Stimulated activated CD8-positive, alpha-beta memory T cell treated with anti-CD3 and anti-CD28 coated beads, Interleukin-15, amount 100 ng/mL, for 48 hours (primary cell): ENCODE results near the gene ACTL8.

Experiments
- DNase-seq, 2 donors: peaks; one replicate each; pipeline ENCODE4 v3.0.0-alpha.2; 2020; ENCODE audit warnings: low read depth in 2 of 2

The ACTL8 gene

GRCh38 chr1:17770983-17771382 is 15.8 kb downstream of the ACTL8 start:
- no peak for DNase-seq

GRCh38 chr1:17772615-17773212 is 17.6 kb downstream of the ACTL8 start:
- DNase-seq: no peak

- DNase-seq: no peak
Measured at GRCh38 chr1:17773591-17774326, 18.6 kb downstream of the ACTL8 start.

DNA sequence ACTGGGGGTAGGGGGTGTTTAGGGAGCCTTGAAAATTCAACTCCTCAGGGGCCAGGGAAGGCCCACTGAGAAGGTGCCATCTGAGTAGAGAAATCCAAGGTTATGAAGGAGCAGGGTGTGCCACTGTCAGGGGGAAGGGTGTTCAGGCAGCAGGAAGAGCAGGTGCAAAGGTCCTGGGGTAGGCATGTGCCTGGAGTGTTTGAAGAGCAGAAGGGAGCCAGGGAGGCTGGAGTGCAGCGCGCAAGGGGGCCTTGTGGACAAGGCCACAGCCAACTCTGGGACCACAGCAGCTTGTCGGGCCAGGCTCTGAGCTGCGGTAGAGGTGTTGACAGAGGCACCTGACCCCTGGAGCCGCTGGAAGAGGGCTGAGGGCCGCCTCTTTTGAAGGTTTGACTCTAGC is 19.3 kb downstream of the ACTL8 start:
- no peak for DNase-seq

DNA sequence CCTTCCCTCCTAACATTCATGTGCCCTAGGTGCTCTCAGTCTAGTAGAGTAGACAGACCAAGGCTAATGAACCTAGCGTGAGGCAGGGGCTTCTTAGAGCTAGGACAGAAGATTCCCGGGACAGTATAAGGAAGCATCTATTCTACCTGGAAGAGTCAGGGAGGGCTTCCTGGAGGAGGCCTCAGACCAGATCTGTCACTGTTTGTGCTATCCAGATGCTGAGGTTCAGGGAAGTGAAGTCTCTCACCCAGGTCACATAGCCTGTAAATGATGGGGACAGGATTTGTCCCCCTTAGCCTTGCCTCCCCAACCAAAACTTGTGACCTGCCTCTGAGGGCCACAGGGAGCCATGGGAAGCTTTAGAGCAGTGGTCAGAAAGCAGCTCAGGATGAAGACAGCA is 20.7 kb downstream of the ACTL8 start:
- DNase-seq: no peak

GRCh38 chr1:17776426-17776825 is 21.3 kb downstream of the ACTL8 start:
- no peak for DNase-seq

- DNase-seq: no peak
Measured at GRCh38 chr1:17777330-17777729, 22.2 kb downstream of the ACTL8 start.

- no peak for DNase-seq
Measured at GRCh38 chr1:17777818-17778217, 22.7 kb downstream of the ACTL8 start.

DNA sequence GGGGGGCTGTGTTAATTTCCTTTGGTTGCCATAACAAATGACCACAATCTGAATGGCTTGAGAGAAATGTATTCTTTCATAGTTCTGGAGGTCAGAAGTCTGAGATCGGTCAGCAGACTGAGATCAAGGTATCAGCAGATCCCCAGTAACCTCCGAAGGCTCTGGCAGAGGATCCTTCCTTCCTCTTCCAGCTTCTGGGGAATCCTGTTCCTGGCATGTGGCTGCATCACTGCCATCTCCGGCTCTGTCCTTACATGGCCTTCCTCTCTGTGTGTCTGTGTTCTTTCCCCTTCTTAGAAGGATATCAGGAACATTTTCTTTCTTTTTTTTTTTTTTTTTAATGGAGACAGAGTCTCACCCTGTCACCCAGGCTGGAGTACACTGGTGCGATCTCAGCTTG is 25.8 kb downstream of the ACTL8 start:
- DNase-seq: no peak

GRCh38 chr1:17789926-17790325 is 34.8 kb downstream of the ACTL8 start:
- no peak for DNase-seq

GRCh38 chr1:17790383-17791054 is 35.4 kb downstream of the ACTL8 start:
- no peak for DNase-seq

DNA sequence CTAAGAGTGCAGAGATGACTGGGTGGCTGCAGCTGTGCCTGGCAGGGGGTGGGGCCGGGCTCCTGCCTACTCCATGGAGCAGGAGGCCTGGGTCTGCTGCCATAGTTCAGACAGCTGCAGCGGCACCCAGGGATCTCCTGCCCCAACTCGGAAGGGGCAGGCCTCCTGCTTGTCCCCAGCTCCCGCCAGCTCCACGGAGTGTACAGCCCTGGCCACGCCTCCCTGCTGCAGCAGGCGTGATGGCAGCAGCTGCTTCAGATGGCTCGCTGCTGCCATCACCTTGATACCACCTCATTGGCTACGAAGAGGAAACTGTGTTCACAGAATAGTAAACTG is 35.9 kb downstream of the ACTL8 start:
- no peak for DNase-seq

DNA sequence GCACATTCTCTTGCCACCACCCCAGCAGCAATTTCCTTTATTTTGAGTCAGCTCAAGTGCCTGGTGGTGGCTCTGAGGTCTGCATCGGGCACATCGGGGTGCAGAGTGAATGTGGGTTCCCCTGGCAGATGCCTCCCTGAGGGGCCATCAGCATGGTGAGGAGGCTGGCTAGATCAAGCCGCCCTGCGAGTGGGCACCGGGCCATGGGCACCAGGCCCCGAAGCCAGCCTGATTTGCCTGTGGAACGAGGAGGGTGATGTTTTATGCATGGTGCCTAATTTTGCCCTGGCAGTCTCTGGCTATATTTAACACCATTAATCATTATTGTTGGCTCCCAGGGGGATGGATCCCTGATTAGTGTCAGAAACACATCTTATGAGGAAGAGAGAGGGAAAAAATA is 36.3 kb downstream of the ACTL8 start:
- DNase-seq: no peak

- DNase-seq: no peak
Measured at GRCh38 chr1:17792421-17792820, 37.3 kb downstream of the ACTL8 start.

DNA sequence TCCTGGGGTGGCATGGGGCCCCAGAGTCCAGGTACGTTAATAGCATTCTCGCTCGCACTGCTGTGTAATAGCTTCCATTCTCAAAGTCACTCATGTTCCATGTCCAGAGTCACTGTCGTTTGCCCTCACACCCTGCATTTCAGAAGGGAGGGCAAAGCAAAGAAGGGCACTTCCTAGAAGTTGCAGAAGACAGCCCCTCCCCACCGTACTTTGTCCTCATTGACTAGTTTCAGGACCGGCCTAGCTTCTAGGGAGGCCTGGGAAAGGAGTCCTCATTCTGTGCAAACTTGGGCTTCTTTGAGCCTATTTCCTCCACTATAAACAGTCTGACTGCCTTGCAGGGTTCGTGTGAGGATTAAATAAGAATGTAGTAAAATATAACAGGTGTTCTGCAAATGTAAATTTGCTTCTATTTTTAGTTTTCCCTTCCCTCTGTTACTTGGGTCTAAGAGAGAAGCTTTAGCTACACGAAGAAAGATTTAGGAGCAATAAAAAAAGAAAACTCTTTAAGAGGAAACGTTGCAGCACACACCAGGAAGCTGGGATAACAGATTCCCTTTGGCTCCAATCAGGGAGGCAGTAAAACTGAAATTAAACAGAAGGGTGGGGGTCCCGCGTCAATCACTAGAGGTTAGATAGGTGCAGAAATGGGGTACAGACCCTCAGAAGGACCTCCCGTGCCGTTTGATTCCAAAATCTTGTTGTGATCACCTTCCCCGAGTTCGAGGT is 40.1 kb downstream of the ACTL8 start:
- no peak for DNase-seq

- no peak for DNase-seq
Measured at GRCh38 chr1:17795836-17796645, 40.9 kb downstream of the ACTL8 start.

- no peak for DNase-seq
Measured at GRCh38 chr1:17797478-17797877, 42.3 kb downstream of the ACTL8 start.

DNA sequence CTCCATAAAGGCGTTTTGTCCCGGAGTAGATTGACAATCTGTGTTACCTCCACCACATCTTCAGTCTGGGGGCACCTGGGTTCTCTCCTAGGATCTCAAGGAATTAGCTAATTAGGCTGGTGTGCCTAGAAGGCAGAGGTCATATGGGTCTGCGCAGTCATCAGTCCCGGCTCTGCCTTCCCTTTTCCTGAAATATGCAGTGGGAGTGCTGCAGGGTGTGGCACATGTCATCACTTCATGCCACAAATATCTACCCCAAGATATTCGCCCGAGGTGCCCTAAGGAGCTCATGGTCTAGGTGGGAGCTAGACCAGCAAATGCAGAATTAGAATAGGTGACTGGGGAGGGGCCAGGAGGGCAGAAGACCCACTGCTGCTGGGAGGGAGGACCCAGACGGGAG is 42.9 kb downstream of the ACTL8 start:
- no peak for DNase-seq

GRCh38 chr1:17798799-17799382 is 43.8 kb downstream of the ACTL8 start:
- no peak for DNase-seq

- DNase-seq: no peak
Measured at GRCh38 chr1:17799642-17800041, 44.5 kb downstream of the ACTL8 start.

- no peak for DNase-seq
Measured at GRCh38 chr1:17802164-17802563, 47.0 kb downstream of the ACTL8 start.
